A204.1 (cell line): ENCODE data around the gene SPRED2.
A peak's percentile ranks its signal among the peaks of the same experiment; 100 is the strongest.

Experiments
- FAIRE-seq: peaks from 2 replicates; lab custom pipeline; 2012; peaks lifted over from hg19 to GRCh38; lab: Jason Lieb, UNC

SPRED2 gene

GRCh38 chr2:65276609-65277008, 155.8 kb downstream of the SPRED2 start:
- FAIRE-seq, result no peak

- FAIRE-seq, result no peak
Measured at GRCh38 chr2:65275141-65275915, 157.1 kb downstream of the SPRED2 start.

- no peak for FAIRE-seq
Measured at GRCh38 chr2:65273344-65273743, 159.1 kb downstream of the SPRED2 start.

- FAIRE-seq, result no peak
Measured at GRCh38 chr2:65268957-65269356, 163.4 kb downstream of the SPRED2 start.

- no peak for FAIRE-seq
Measured at GRCh38 chr2:65267008-65267407, 165.4 kb downstream of the SPRED2 start.

GRCh38 chr2:65265671-65266045, 166.7 kb downstream of the SPRED2 start:
- no peak for FAIRE-seq

GRCh38 chr2:65264821-65265670, 167.4 kb downstream of the SPRED2 start:
- FAIRE-seq, result peak; percentile 96

GRCh38 chr2:65263986-65264385, 168.4 kb downstream of the SPRED2 start:
- no peak for FAIRE-seq

GRCh38 chr2:65263262-65263661, 169.1 kb downstream of the SPRED2 start:
- FAIRE-seq, result no peak

GRCh38 chr2:65261676-65262075, 170.7 kb downstream of the SPRED2 start:
- FAIRE-seq, result no peak
